CD14-positive monocyte (primary cell): ENCODE results near the gene HOXB13. TPM values are rescaled to one million over a fixed set of nuclear protein-coding genes. Genes with fewer than 3 reads are reported as not detected.

Source experiments
- DNase-seq, 3 donors: peaks; one replicate each; pipeline ENCODE4 v3.0.0-alpha.2; 2011 to 2022
- H2AFZ ChIP-seq: 2 replicates; pipeline ENCODE4 v1.6.0; 2012; ENCODE audit warnings: mild to moderate bottlenecking, low read depth, low read length, inconsistent platforms; ENCODE audit not compliant: insufficient read depth, poor library complexity, severe bottlenecking
- H3K27ac ChIP-seq, 2 donors: 1 replicate in 1 of 2; 2 replicates in 1 of 2; pipeline ENCODE4 v1.5.1; 2012 to 2013; ENCODE audit warnings: low read length in 2 of 2, control low read depth in 1 of 2, inconsistent platforms in 1 of 2, low read depth in 1 of 2, mild to moderate bottlenecking in 1 of 2
- H3K27me3 ChIP-seq, 2 donors: one replicate each; pipeline versions ENCODE4 v1.6.0 to v1.6.1; 2011 to 2013; ENCODE audit warnings: low read length in 2 of 2; ENCODE audit not compliant: control insufficient read depth in 2 of 2, insufficient read depth in 2 of 2
- H3K36me3 ChIP-seq, 2 donors: replicated peaks in 1 of 2; 1 replicate in 1 of 2; 2 replicates in 1 of 2; pipeline versions ENCODE4 v1.5.1 to v1.6.1; 2012 to 2013; ENCODE audit warnings: low read length in 2 of 2, control low read depth in 1 of 2, inconsistent platforms in 1 of 2, mild to moderate bottlenecking in 1 of 2; ENCODE audit not compliant: insufficient read depth in 2 of 2, control insufficient read depth in 1 of 2
- H3K4me1 ChIP-seq, 2 donors: 1 replicate in 1 of 2; 2 replicates in 1 of 2; pipeline versions ENCODE4 v1.5.1 to v1.6.1; 2012 to 2013; ENCODE audit warnings: low read length in 2 of 2, control low read depth in 1 of 2, inconsistent platforms in 1 of 2, mild to moderate bottlenecking in 1 of 2, moderate library complexity in 1 of 2; ENCODE audit not compliant: insufficient read depth in 2 of 2, control insufficient read depth in 1 of 2
- H3K4me2 ChIP-seq: replicated peaks from 2 replicates; pipeline ENCODE3; 2012; ENCODE audit warnings: low read length, moderate library complexity, mild to moderate bottlenecking; ENCODE audit not compliant: poor library complexity, severe bottlenecking; ENCODE audit errors: extremely low read depth
- H3K4me3 ChIP-seq, 3 experiments: fragments of 200-600 bp in 1 of 3; sonication (generic) in 1 of 3; replicated peaks in 1 of 3; 1 replicate in 2 of 3; 2 replicates in 1 of 3; pipeline ENCODE4 v1.5.1; 2011 to 2013; ENCODE audit warnings: low read length in 3 of 3, mild to moderate bottlenecking in 3 of 3, control low read depth in 2 of 3, low read depth in 2 of 3, inconsistent platforms in 1 of 3, moderate library complexity in 1 of 3
- H3K79me2 ChIP-seq: 2 replicates; pipeline ENCODE4 v1.6.0; 2012; ENCODE audit warnings: mild to moderate bottlenecking, control low read depth, inconsistent platforms, low read length, moderate library complexity; ENCODE audit not compliant: insufficient read depth
- H3K9ac ChIP-seq: 2 replicates; pipeline ENCODE4 v1.6.0; 2017; ENCODE audit warnings: low read length, mild to moderate bottlenecking; ENCODE audit not compliant: insufficient read depth, poor library complexity, severe bottlenecking
- H3K9me3 ChIP-seq, 2 donors: replicated peaks in 1 of 2; 1 replicate in 1 of 2; 2 replicates in 1 of 2; pipeline versions ENCODE4 v1.5.1 to v1.6.1; 2012 to 2013; ENCODE audit warnings: low read length in 2 of 2, control low read depth in 1 of 2; ENCODE audit not compliant: control insufficient read depth in 1 of 2, insufficient read depth in 1 of 2
- H4K20me1 ChIP-seq: 2 replicates; pipeline ENCODE4 v1.6.0; 2012; ENCODE audit warnings: mild to moderate bottlenecking, low read length, control low read depth, moderate library complexity; ENCODE audit not compliant: insufficient read depth
- H3K27ac Mint-ChIP-seq, 7 donors: one replicate each; pipeline ENCODE4 v1.8.0; 2020; ENCODE audit warnings: mild to moderate bottlenecking in 7 of 7, mixed read lengths in 7 of 7, moderate library complexity in 6 of 7, inconsistent platforms in 2 of 7
- H3K27me3 Mint-ChIP-seq, 3 donors: one replicate each; pipeline ENCODE4 v1.8.0; 2021 to 2022; ENCODE audit warnings: low read depth in 3 of 3, mild to moderate bottlenecking in 3 of 3, mixed read lengths in 3 of 3, moderate library complexity in 3 of 3, inconsistent platforms in 1 of 3
- H3K36me3 Mint-ChIP-seq, 2 donors: one replicate each; pipeline ENCODE4 v1.8.0; 2020; ENCODE audit warnings: mixed read lengths in 2 of 2, inconsistent platforms in 1 of 2, mild to moderate bottlenecking in 1 of 2
- H3K4me1 Mint-ChIP-seq: one replicate; pipeline ENCODE4 v1.8.0; 2020; ENCODE audit warnings: mild to moderate bottlenecking, mixed read lengths
- H3K4me3 Mint-ChIP-seq, 2 donors: one replicate each; pipeline ENCODE4 v1.8.0; 2020; ENCODE audit warnings: mild to moderate bottlenecking in 2 of 2, mixed read lengths in 2 of 2, moderate library complexity in 1 of 2
- H3K9me3 Mint-ChIP-seq, 7 donors: one replicate each; pipeline ENCODE4 v1.8.0; 2020 to 2022; ENCODE audit warnings: mixed read lengths in 7 of 7, mild to moderate bottlenecking in 6 of 7, moderate library complexity in 6 of 7, inconsistent platforms in 2 of 7
- CTCF ChIP-seq: fragments of 200-600 bp; IDR thresholded peaks from one replicate; pipeline ENCODE4 v1.8.0; 2022; ENCODE audit warnings: antibody characterized with exemption, mild to moderate bottlenecking
- WGBS: methylation state at CpG from one replicate; pipeline ENCODE4 v1.1.5; 2013; ENCODE audit warnings: missing lambda C conversion rate; ENCODE audit not compliant: insufficient coverage; 5-methylcytosine and 5-hydroxymethylcytosine counted together
- intact Hi-C, 2 donors: fragments of 100-400 bp; cut with micrococcal nuclease; formaldehyde crosslinking; loops; one replicate each; pipeline versions ENCODE4 v1.15.0 to v1.15.1; 2023
- polyA plus RNA-seq, 3 donors: library from polyadenylated mRNA; depleted of rRNA in 1 of 3; unstranded in 2 of 3; stranded (reverse) in 1 of 3; fragments of 300-500 nt in 2 of 3; fragments of >200 nt in 1 of 3; fragmentation: Illumina TruSeq in 2 of 3; gene quantifications; 1 replicate in 2 of 3; 2 replicates in 1 of 3; pipeline ENCODE4 v1.2.3, GENCODE V29; 2012 to 2021

The HOXB13 gene
- polyA plus RNA-seq, 3 donors = not detected

GRCh38 chr17:48759288-48759687, 30.7 kb upstream of the HOXB13 start:
- Mint-ChIP-seq H3K4me1 (peaks cover 29% of the 10 kb centered on the region), H3K27ac (no peak overlapping the region), H3K27me3 (peaks cover 44 to 67% (median 63%) of the 10 kb centered on the region in 3 donors)

GRCh38 chr17:48757524-48757961, 29.0 kb upstream of the HOXB13 start:
- Mint-ChIP-seq H3K36me3 (peaks cover 0 to 10% of the 10 kb centered on the region in 2 donors), H3K4me3 (no peak overlapping the region), H3K27ac (no peak overlapping the region), H3K27me3 (peaks cover 52 to 74% (median 68%) of the 10 kb centered on the region in 3 donors), H3K4me1 (peaks cover 42% of the 10 kb centered on the region), H3K9me3 (peaks cover 0 to 27% (median 7%) of the 10 kb centered on the region in 7 donors)
- Histone ChIP-seq H3K4me1 (peaks cover 31 to 34% of the 10 kb centered on the region in 2 donors), H3K9ac (no peak overlapping the region), H4K20me1 (no peaks in the 10 kb centered on the region), H3K27me3 (peaks cover 43 to 53% of the 10 kb centered on the region in 2 donors), H3K27ac (no peak overlapping the region), H3K79me2 (no peaks in the 10 kb centered on the region), H3K36me3 (no peaks in the 10 kb centered on the region), H2AFZ (no peak overlapping the region), H3K9me3 (peaks cover 0 to 30% of the 10 kb centered on the region in 2 donors), H3K4me2 (no peak overlapping the region), H3K4me3 (no peak overlapping the region)
- no peak for TF ChIP-seq CTCF
- intact Hi-C loops = no loop called here
- WGBS = no CpG with 5 or more reads among the region's 2 CpGs
- no peak for DNase-seq

More at GRCh38 chr17:48759288-48759687, 30.7 kb upstream of the HOXB13 start:
- Mint-ChIP-seq H3K36me3 (peaks cover 0 to 3% of the 10 kb centered on the region in 2 donors), H3K9me3 (peaks cover 0 to 12% (median 2%) of the 10 kb centered on the region in 7 donors), H3K4me3 (no peak overlapping the region)
- Histone ChIP-seq H3K79me2 (no peaks in the 10 kb centered on the region), H3K9me3 (peaks cover 0 to 13% of the 10 kb centered on the region in 2 donors), H4K20me1 (no peaks in the 10 kb centered on the region), H3K36me3 (no peaks in the 10 kb centered on the region), H3K4me1 (peaks cover 29 to 31% of the 10 kb centered on the region in 2 donors), H3K4me2 (no peak overlapping the region), H3K4me3 (no peak overlapping the region), H3K27ac (no peak overlapping the region), H3K27me3 (peaks cover 29 to 36% of the 10 kb centered on the region in 2 donors), H2AFZ (no peak overlapping the region), H3K9ac (no peak overlapping the region)
- intact Hi-C loops = no loop called here
- TF ChIP-seq CTCF = no peak
- DNase-seq = no peak
